MM.1S (cell line): ENCODE results near the gene RRP15.

Source experiments
- DNase-seq: peaks from one replicate; pipeline ENCODE4 v3.0.0-alpha.2; 2015
- H2AFZ ChIP-seq: fragments of 300-600 bp; sonication (generic); 2 replicates; pipeline ENCODE4 v1.6.0; 2016; ENCODE audit warnings: antibody characterized with exemption, low read length
- H3F3A ChIP-seq: fragments of 300-600 bp; sonication (generic); 2 replicates; pipeline ENCODE4 v1.6.1; 2016; ENCODE audit warnings: mild to moderate bottlenecking, antibody characterized with exemption, low read length, moderate library complexity, mixed read lengths; ENCODE audit not compliant: insufficient read depth
- H3K27ac ChIP-seq: fragments of 300-600 bp; sonication (generic); 2 replicates; pipeline ENCODE4 v1.5.1; 2016; ENCODE audit warnings: mild to moderate bottlenecking, low read length
- H3K27me3 ChIP-seq: fragments of 300-600 bp; sonication (generic); replicated peaks from 2 replicates; pipeline ENCODE4 v1.6.0; 2016; ENCODE audit warnings: low read length; ENCODE audit not compliant: insufficient read depth
- H3K36me3 ChIP-seq: fragments of 300-600 bp; sonication (generic); replicated peaks from 2 replicates; pipeline ENCODE4 v1.6.1; 2016; ENCODE audit warnings: mild to moderate bottlenecking, low read length, mixed read lengths; ENCODE audit not compliant: insufficient read depth
- H3K4me1 ChIP-seq: fragments of 300-600 bp; sonication (generic); 2 replicates; pipeline ENCODE4 v1.6.1; 2016; ENCODE audit warnings: low read length, mixed read lengths
- H3K4me2 ChIP-seq: fragments of 300-600 bp; sonication (generic); 2 replicates; pipeline ENCODE4 v1.6.0; 2016; ENCODE audit warnings: low read depth, low read length
- H3K4me3 ChIP-seq: fragments of 300-600 bp; sonication (generic); 2 replicates; pipeline ENCODE4 v1.5.1; 2016; ENCODE audit warnings: low read length, mixed read lengths
- H3K79me2 ChIP-seq: fragments of 300-600 bp; sonication (generic); 2 replicates; pipeline ENCODE4 v1.6.1; 2016; ENCODE audit warnings: mixed run types, low read length, mixed read lengths
- H3K9ac ChIP-seq: fragments of 300-600 bp; sonication (generic); 2 replicates; pipeline ENCODE4 v1.6.1; 2016; ENCODE audit warnings: low read length, mixed read lengths
- H3K9me2 ChIP-seq: fragments of 300-600 bp; sonication (generic); replicated peaks from 2 replicates; pipeline ENCODE4 v1.6.1; 2016; ENCODE audit warnings: mild to moderate bottlenecking, low read length, mixed read lengths; ENCODE audit not compliant: insufficient read depth
- H3K9me3 ChIP-seq: fragments of 300-600 bp; sonication (generic); replicated peaks from 2 replicates; pipeline ENCODE4 v1.6.1; 2016; ENCODE audit warnings: mild to moderate bottlenecking, low read length, mixed read lengths; ENCODE audit not compliant: insufficient read depth
- H4K20me1 ChIP-seq: fragments of 300-600 bp; sonication (generic); 2 replicates; pipeline ENCODE4 v1.6.1; 2016; ENCODE audit warnings: mild to moderate bottlenecking, low read length, moderate library complexity, mixed read lengths; ENCODE audit not compliant: insufficient read depth
- CTCF ChIP-seq: fragments of 300-600 bp; sonication (generic); IDR thresholded peaks from 2 replicates; pipeline ENCODE4 v1.5.1; 2016; ENCODE audit warnings: antibody characterized with exemption, low read length, mixed read lengths
- EZH2 ChIP-seq: fragments of 300-600 bp; sonication (generic); optimal IDR thresholded peaks from 2 replicates; pipeline ENCODE3; 2017; ENCODE audit warnings: low read depth, mild to moderate bottlenecking, antibody characterized with exemption, low read length, mixed read lengths
- EZH2phosphoT487 ChIP-seq: fragments of 300-600 bp; sonication (generic); IDR thresholded peaks from 2 replicates; pipeline ENCODE4 v1.6.1; 2018; ENCODE audit warnings: antibody characterized with exemption, low read length

The RRP15 gene

GRCh38 chr1:218382261-218382660, 97.2 kb downstream of the RRP15 start:
- H3K4me3 ChIP-seq: no peak overlapping the region
- no peaks in the 10 kb centered on the region for H3K79me2 ChIP-seq
- peaks cover 5% of the 10 kb centered on the region for H3K4me1 ChIP-seq
- H3K27ac ChIP-seq: no peak overlapping the region
- no peak overlapping the region for H3K4me2 ChIP-seq
- no peaks in the 10 kb centered on the region for H3K36me3 ChIP-seq
- H3K27me3 ChIP-seq: no peaks in the 10 kb centered on the region
- no peaks in the 10 kb centered on the region for H3K9me2 ChIP-seq
- DNase-seq: no peak
- no peak overlapping the region for H2AFZ ChIP-seq
- H4K20me1 ChIP-seq: no peaks in the 10 kb centered on the region
- H3F3A ChIP-seq: peaks cover 4% of the 10 kb centered on the region
- no peaks in the 10 kb centered on the region for H3K9me3 ChIP-seq
- TF ChIP-seq EZH2phosphoT487 (no peak), CTCF (no peak), EZH2 (no peak)
- H3K9ac ChIP-seq: no peak overlapping the region

GRCh38 chr1:218383051-218383450, 98.0 kb downstream of the RRP15 start:
- Histone ChIP-seq H3K4me2 (no peak overlapping the region), H3F3A (no peaks in the 10 kb centered on the region), H3K4me3 (no peak overlapping the region), H3K9me2 (no peaks in the 10 kb centered on the region), H3K9me3 (no peaks in the 10 kb centered on the region), H3K36me3 (no peaks in the 10 kb centered on the region), H3K4me1 (no peaks in the 10 kb centered on the region), H3K9ac (no peak overlapping the region), H3K79me2 (no peaks in the 10 kb centered on the region), H3K27ac (no peak overlapping the region), H3K27me3 (no peaks in the 10 kb centered on the region), H2AFZ (no peak overlapping the region), H4K20me1 (no peaks in the 10 kb centered on the region)
- DNase-seq: no peak
- no peak for TF ChIP-seq EZH2phosphoT487
- TF ChIP-seq EZH2: no peak
- no peak for TF ChIP-seq CTCF

GRCh38 chr1:218383681-218384080, 98.6 kb downstream of the RRP15 start:
- TF ChIP-seq CTCF: no peak
- TF ChIP-seq EZH2: no peak
- no peak for TF ChIP-seq EZH2phosphoT487
- DNase-seq: no peak
- Histone ChIP-seq H3K4me3 (no peak overlapping the region), H4K20me1 (no peaks in the 10 kb centered on the region), H3K27ac (no peak overlapping the region), H3K27me3 (no peaks in the 10 kb centered on the region), H3K4me2 (no peak overlapping the region), H3K4me1 (no peaks in the 10 kb centered on the region), H3K79me2 (no peaks in the 10 kb centered on the region), H3K9me2 (no peaks in the 10 kb centered on the region), H3K9ac (no peak overlapping the region), H3K36me3 (no peaks in the 10 kb centered on the region), H3F3A (no peaks in the 10 kb centered on the region), H2AFZ (no peak overlapping the region), H3K9me3 (no peaks in the 10 kb centered on the region)
